Large intestine (tissue), 3 donors: ENCODE results near the gene HADHA. TPM values are rescaled to one million over a fixed set of nuclear protein-coding genes. Genes with fewer than 3 reads are reported as not detected.
A peak's percentile ranks its signal among the peaks of the same experiment; 100 is the strongest.
"Not testable (repeated sequence)": the region's sequence is repeated elsewhere in the genome, so short reads cannot be mapped to it uniquely, and the experiment has no call there.

Source experiments
- DNase-seq, 2 donors: peaks; one replicate each; pipeline versions ENCODE4 v3.0.0 to v3.0.0-alpha.2; 2013
- H3K27ac ChIP-seq: one replicate; pipeline ENCODE4 v1.5.1; 2013; ENCODE audit warnings: low read length
- H3K27me3 ChIP-seq: 2 replicates; pipeline ENCODE4 v1.6.1; 2013; ENCODE audit warnings: low read length; ENCODE audit not compliant: control insufficient read depth, insufficient read depth
- H3K36me3 ChIP-seq: 2 replicates; pipeline ENCODE4 v1.6.1; 2013; ENCODE audit warnings: low read length; ENCODE audit not compliant: control insufficient read depth, insufficient read depth
- H3K4me1 ChIP-seq: one replicate; pipeline ENCODE4 v1.6.1; 2013; ENCODE audit warnings: low read length; ENCODE audit not compliant: control insufficient read depth, insufficient read depth
- H3K4me3 ChIP-seq: one replicate; pipeline ENCODE4 v1.5.1; 2013; ENCODE audit warnings: low read length
- H3K9me3 ChIP-seq: one replicate; pipeline ENCODE4 v1.6.1; 2013; ENCODE audit warnings: mild to moderate bottlenecking, low read depth, low read length, moderate library complexity; ENCODE audit not compliant: control insufficient read depth
- WGBS: methylation state at CpG from one replicate; pipeline ENCODE4 v1.1.5; 2013; ENCODE audit warnings: low lambda C conversion rate; ENCODE audit not compliant: insufficient coverage; 5-methylcytosine and 5-hydroxymethylcytosine counted together
- polyA plus RNA-seq: library from polyadenylated mRNA; unstranded; fragments of 120-200 nt; gene quantifications from one replicate; pipeline ENCODE4 v1.2.1, GENCODE V29; 2013

The HADHA gene
- polyA plus RNA-seq, 1 donor = 219 TPM

- H3K4me1 ChIP-seq = no peaks in the 10 kb centered on the region
- no peak overlapping the region for H3K27ac ChIP-seq
- H3K36me3 ChIP-seq = peaks cover 34% of the 10 kb centered on the region
- no peaks in the 10 kb centered on the region for H3K9me3 ChIP-seq
- peak; percentile 73 to 83 for DNase-seq
- WGBS = no CpG with 5 or more reads among the region's 5 CpGs
- H3K4me3 ChIP-seq = no peak overlapping the region
- no peaks in the 10 kb centered on the region for H3K27me3 ChIP-seq
Observed at GRCh38 chr2:26274058-26274613, 29.7 kb upstream of the HADHA start.

- Histone ChIP-seq H3K36me3 (peaks cover 28% of the 10 kb centered on the region), H3K27ac (no peak overlapping the region), H3K4me3 (no peak overlapping the region), H3K4me1 (no peaks in the 10 kb centered on the region), H3K27me3 (no peaks in the 10 kb centered on the region), H3K9me3 (no peaks in the 10 kb centered on the region)
- DNase-seq = no peak
- WGBS = no CpG with 5 or more reads among the region's 2 CpGs
Observed at GRCh38 chr2:26273501-26273900, 29.1 kb upstream of the HADHA start.

- Histone ChIP-seq H3K36me3 (peaks cover 17% of the 10 kb centered on the region), H3K27ac (no peak overlapping the region), H3K4me3 (no peak overlapping the region), H3K9me3 (no peaks in the 10 kb centered on the region), H3K4me1 (no peaks in the 10 kb centered on the region), H3K27me3 (no peaks in the 10 kb centered on the region)
- DNase-seq = no peak
Observed at GRCh38 chr2:26270373-26270772, 25.9 kb upstream of the HADHA start.

DNA sequence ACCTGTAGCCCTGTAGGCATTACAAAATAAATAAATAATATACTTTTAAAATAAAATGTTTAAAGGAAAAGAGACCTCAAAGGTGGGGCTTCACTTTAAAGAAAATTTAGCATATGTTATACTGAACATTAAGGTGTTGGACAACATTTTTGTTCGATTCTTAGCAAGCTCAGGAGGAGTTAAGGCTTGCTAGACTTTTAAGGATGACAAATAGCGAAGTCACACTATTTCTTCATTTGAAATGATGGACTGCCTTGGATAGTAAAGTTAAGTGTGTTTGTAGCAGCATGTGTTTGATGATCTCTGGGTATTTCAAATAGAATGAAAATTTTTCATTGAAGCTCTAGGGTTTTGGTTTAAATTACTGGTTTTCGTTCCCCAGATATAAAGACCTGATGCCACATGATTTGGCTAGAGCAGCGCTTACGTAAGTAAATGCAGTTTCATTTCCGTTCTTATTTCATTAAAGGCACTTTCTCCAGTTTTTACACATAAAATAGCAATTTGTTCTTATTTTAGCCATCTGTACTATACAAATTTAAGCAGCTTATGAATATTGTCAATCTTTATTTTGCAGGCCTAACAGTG is 25.2 kb upstream of the HADHA start:
- WGBS = 100% methylated on average over 3 of the region's 6 CpGs
- Histone ChIP-seq H3K27ac (no peak overlapping the region), H3K36me3 (peaks cover 15% of the 10 kb centered on the region), H3K9me3 (no peaks in the 10 kb centered on the region), H3K27me3 (no peaks in the 10 kb centered on the region), H3K4me1 (no peaks in the 10 kb centered on the region), H3K4me3 (no peak overlapping the region)
- no peak for DNase-seq

DNA sequence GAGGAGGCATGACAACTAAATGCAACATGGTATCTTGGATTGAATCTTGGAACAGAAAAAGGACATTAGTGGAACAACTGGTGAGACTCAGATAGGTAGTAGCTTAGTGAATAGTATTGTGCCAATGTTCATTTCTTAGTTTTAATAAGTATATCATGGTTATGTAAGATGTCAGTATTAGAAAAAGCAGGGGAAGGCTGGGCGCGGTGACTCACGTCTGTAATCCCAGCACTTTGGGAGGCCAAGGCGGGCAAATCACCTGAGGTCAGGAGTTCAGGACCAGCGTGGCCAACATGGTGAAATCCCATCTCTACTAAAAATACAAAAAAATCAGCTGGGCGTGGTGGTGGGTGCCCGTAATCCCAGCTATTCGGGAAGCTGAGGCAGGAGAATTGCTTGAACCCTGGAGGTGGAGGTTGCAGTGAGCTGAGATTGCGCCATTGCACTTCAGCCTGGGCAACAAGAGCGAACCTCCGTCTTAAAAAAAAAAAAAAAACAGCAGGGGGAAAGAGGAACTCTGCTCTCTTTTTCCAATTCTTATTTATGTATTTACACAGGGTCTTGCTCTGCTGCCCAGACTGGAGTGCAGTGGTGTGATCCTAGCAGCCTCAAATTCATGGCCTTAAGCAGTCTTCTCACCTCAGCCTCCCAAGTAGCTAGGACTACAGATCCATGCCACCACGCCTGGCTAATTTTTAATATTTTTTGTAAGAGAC is 24.4 kb upstream of the HADHA start:
- H3K9me3 ChIP-seq, H3K4me1 ChIP-seq, H3K4me3 ChIP-seq, DNase-seq, H3K27ac ChIP-seq, H3K27me3 ChIP-seq: not testable (repeated sequence)
- peaks cover 16% of the 10 kb centered on the region for H3K36me3 ChIP-seq
- 100% methylated on average over 2 of the region's 12 CpGs for WGBS

DNA sequence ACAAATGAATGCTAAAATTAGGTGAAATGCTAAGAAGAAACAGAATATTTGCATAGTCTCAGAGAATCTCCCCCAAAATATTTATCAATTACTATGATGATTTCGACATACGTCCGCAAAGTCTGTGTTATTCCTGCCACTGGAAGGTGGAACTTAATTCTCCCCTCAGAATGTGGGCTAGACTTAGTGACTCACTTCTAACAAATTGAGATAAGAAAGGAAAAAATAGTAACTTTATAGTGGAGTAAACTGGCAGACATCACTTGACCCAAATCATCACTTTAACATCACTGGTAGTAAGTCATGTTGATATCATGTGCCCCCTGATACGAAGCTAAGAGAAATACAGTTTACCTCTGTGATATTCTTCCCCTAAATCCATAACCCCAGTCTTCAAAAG is 23.8 kb upstream of the HADHA start:
- Histone ChIP-seq H3K27ac (no peak overlapping the region), H3K4me3 (no peak overlapping the region), H3K36me3 (peaks cover 20% of the 10 kb centered on the region), H3K27me3 (no peaks in the 10 kb centered on the region), H3K4me1 (no peaks in the 10 kb centered on the region), H3K9me3 (no peaks in the 10 kb centered on the region)
- DNase-seq = no peak
- no CpG with 5 or more reads among the region's 4 CpGs for WGBS

- H3K36me3 ChIP-seq = peaks cover 43% of the 10 kb centered on the region
- H3K9me3 ChIP-seq, DNase-seq, H3K27me3 ChIP-seq, H3K27ac ChIP-seq, H3K4me1 ChIP-seq, H3K4me3 ChIP-seq: not testable (repeated sequence)
- WGBS = no CpG with 5 or more reads among the region's 8 CpGs
Observed at GRCh38 chr2:26258836-26259235, 14.4 kb upstream of the HADHA start.

DNA sequence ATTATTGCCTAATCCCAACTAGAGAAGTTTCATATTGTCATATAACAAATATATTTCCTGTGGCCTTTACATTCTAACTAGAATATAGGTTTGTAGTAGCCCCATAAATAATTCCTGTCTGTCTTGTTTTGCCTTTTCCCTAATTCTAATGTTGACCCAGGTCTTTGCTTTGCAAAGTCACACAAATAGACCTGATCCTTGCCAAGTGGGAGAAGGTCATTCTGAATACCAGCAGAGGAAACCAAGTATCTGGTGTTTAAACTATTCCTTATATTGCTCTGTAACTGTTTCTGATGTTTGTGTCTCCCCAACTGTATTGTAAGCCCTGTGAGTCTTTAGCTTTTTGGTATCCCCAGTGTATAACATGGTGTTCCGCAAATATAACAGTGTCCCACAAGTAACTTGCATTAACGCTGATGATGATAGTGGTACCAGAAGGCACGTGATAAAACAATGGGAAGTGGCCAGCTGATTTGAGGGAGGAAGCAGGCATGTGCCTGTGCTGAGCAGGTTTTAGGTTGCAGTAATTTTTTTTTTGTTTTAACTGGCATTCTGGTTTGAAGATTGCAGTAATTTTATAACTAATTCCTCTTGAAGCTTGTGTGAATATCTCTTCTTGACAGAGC is 11.4 kb upstream of the HADHA start:
- no peaks in the 10 kb centered on the region for H3K27me3 ChIP-seq
- no peak overlapping the region for H3K4me3 ChIP-seq
- no peaks in the 10 kb centered on the region for H3K4me1 ChIP-seq
- 46% methylated on average over 2 of the region's 3 CpGs for WGBS
- H3K27ac ChIP-seq = no peak overlapping the region
- peaks cover 32% of the 10 kb centered on the region for H3K36me3 ChIP-seq
- H3K9me3 ChIP-seq = no peaks in the 10 kb centered on the region
- DNase-seq = no peak

DNA sequence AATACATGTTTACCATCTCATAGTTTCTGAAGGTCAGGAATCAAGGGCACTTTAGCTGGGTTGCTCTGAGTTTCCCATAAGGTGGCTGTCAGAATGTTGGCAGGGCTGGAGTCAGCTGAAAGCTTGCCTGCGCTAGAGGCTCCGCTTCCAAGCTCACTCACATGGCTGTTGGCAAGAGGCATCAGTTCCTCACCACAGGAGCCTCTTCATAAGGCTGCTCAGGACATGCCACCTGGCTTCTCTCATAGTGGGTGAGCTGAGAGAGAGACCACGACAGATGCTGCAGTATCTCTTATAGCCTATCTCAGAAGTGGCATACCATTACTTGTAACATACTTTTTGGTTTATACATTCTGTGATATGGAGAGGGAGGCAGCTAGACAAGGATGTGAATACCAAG is 7.5 kb upstream of the HADHA start:
- Histone ChIP-seq H3K4me3 (no peak overlapping the region), H3K27me3 (no peaks in the 10 kb centered on the region), H3K4me1 (no peaks in the 10 kb centered on the region), H3K36me3 (peaks cover 5% of the 10 kb centered on the region), H3K9me3 (no peaks in the 10 kb centered on the region), H3K27ac (no peak overlapping the region)
- WGBS = no CpG with 5 or more reads among the region's 3 CpGs
- DNase-seq = no peak

GRCh38 chr2:26249625-26250024 is 5.2 kb upstream of the HADHA start:
- no CpG with 5 or more reads among the region's 2 CpGs for WGBS
- H3K4me3 ChIP-seq = no peak overlapping the region
- H3K27me3 ChIP-seq = no peaks in the 10 kb centered on the region
- DNase-seq = no peak
- H3K36me3 ChIP-seq = no peaks in the 10 kb centered on the region
- no peak overlapping the region for H3K27ac ChIP-seq
- no peaks in the 10 kb centered on the region for H3K9me3 ChIP-seq
- peaks cover 5% of the 10 kb centered on the region for H3K4me1 ChIP-seq
